GM19099 (cell line): Measurements from ENCODE around the gene MAP7.

Source experiments
- POLR2A ChIP-seq: IDR thresholded peaks from 3 replicates; pipeline ENCODE4 v1.6.1; 2011; ENCODE audit warnings: low read depth; ENCODE audit not compliant: insufficient read length; ENCODE audit errors: extremely low read depth

MAP7 gene

DNA sequence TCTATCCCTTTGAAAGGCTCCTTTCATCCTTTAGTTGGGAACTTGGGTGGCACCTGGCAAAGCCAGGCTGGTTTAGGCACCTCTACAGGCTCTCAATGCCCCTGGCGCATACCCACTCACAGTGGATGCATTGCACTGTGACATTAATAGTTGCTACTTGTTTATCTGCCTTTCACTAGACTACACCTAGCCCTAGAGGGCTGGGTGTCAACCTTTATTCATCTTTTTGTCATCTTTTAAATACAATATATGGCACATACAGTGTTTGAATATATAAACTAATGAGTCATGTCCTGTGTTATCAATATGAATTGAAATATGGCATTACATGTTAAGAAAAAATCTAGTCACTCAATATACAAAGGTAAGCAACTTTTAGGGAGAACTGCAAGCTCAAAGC, 140.6 kb downstream of the MAP7 start:
- no peak for TF ChIP-seq POLR2A

DNA sequence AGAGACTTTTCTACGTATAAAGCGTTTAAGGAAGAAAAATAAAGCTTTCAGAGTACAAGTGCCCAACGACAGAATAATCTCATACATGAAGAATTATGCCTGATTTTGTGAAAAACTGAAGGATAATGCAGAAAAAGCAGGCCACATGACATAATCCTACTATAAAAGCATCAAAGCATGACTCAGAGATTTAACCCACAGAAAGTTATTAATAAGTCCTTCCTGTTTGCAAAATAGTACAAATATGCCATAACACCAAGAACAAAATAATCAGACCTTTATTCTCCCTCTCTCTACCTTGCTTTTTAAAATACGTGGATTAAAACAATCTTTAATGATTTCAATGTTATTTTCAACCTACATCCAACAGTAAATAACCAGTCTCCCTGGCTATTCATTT, 142.0 kb downstream of the MAP7 start:
- TF ChIP-seq POLR2A = no peak

DNA sequence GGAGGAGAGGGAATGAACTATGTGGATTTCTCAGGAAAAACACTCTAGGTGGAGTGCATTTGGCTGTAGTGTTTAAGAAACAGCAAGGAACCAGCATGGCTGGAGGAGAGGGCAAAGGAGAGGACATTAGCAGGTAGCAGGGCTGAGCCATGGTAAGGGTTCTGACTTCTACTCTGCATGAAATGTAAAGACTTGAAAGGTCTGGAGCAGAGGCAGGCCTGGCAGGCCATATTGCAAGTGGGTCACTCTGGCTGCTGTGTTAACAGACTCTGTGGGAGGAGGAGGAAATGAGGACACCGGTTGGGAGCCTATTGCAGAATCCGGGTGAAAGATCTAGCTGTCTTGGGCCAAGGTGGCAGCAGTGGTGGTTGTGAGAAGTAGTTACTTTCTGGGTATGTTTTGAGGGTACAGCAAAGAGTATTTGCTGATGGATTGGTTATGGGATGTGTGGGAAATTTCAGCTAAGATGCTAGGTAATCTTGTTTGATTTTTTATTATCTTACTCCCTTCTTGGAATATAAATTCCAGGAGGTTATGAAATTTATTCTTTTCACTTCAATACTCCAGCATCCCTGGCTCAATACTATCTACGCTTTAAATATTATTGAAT, 144.7 kb downstream of the MAP7 start:
- no peak for TF ChIP-seq POLR2A

- TF ChIP-seq POLR2A = no peak
These were observed 145.4 kb downstream of the MAP7 start for GRCh38 chr6:136404627-136405419.

- TF ChIP-seq POLR2A = no peak
These were observed 146.2 kb downstream of the MAP7 start for GRCh38 chr6:136404007-136404406.

- no peak for TF ChIP-seq POLR2A
These were observed 146.9 kb downstream of the MAP7 start for GRCh38 chr6:136403110-136403980.

GRCh38 chr6:136401749-136402148, 148.5 kb downstream of the MAP7 start:
- no peak for TF ChIP-seq POLR2A

DNA sequence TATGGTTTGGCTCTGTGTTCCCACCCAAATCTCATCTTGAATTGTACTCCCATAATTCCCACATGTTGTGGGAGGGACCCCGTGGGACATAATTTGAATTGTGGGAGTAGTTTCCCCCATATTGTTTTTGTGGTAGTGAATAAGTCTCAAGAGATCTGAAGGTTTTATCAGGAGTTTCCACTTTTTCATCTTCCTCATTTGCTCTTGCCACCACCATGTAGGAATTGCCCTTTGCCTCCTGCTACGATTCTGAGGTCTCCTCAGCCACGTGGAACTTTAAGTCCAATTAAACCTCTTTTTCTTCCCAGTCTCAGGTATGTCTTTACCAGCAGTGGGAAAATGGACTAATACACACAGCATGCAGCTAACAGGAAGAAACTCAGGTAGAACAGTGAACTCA, 151.8 kb downstream of the MAP7 start:
- no peak for TF ChIP-seq POLR2A

DNA sequence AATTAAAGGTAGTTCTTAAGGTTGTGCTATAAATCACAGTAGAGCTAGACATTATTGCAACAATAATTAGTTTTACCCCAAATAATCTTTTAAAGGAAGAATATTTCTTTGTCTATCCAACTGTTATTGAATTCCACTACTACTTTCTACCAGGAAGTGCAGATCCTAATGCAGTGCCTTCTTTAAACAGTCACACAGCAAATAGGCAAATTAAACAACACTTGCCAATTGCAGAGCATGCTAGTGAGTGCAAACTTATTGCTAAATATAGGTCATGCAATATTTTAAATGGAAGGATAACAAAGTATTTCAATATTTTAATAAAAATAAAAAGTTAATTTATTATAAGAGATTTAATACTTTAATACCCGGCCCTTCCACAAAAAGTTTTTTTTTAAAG, 153.3 kb downstream of the MAP7 start:
- no peak for TF ChIP-seq POLR2A

DNA sequence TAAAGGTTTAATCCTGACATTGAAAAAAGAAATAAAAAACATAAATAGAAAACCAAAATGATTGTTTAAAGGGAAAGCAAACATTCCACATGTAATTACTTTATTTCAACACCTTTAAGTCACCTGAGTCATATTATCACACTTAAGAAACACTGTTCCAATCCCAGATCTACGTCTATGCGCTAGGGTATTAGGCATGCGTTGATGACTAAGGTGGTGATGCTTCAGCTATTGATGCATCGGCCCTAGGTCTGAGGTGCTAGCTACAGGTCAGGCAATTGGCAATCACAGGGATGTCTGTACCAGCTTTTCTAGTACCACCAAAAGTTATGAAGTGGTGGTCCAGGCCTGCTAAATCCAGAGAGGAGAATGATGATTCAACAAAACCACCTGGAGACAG, 162.9 kb downstream of the MAP7 start:
- TF ChIP-seq POLR2A = no peak

- TF ChIP-seq POLR2A = no peak
These were observed 166.8 kb downstream of the MAP7 start for GRCh38 chr6:136383268-136383937.

DNA sequence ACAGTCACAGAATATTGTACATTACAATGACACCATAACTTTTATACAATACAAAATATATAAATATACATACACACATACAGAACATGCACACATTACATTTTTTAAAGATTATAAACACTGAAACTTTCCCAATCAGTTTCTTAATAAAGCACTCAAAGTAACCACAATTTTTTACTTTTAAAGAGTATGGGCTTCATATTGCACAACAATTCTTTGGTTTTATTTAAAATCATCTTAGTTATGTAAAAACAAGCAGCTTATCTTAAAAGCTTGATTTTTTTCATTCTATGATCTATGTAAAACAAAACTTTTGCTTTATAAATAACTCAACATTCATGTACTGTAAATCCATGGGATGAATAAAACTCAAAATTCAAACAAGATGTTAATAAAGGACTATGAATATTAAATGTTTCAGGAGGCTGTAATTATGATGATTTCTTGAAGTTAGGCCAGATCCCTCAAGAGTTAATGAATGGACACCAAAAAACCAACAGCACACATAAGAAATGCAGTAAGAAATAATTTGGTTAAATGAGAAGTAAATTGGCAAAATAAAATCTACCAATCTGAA, 167.5 kb downstream of the MAP7 start:
- TF ChIP-seq POLR2A = no peak

GRCh38 chr6:136378888-136379287, 171.3 kb downstream of the MAP7 start:
- TF ChIP-seq POLR2A = no peak

DNA sequence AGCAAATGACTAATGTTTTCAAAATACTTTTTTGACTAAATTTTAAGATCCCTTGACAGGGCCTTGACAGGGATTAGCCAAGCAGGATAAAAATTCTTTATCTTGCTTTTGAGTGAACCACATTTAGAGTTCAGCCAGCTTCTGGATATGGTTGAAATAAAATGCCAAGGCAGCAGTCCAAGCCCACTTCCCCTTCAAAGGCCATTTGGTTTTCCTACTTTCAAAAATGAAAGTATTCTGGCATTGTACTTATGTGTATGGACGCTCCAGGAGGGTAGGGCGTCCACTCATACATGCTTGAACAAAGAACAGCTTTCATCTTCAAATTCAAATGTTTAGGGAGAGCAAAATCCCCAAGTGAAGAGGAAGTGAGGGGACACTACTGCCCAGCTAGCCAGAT, 178.3 kb downstream of the MAP7 start:
- TF ChIP-seq POLR2A = no peak
